ENCODE data around the gene VWA3A. TPM values are rescaled to one million over a fixed set of nuclear protein-coding genes. Genes with fewer than 3 reads are reported as not detected.
"Not testable (repeated sequence)": the region's sequence is repeated elsewhere in the genome, so short reads cannot be mapped to it uniquely, and the experiment has no call there.

Gene VWA3A
- total RNA-seq, 2 donors from 2014 or later, result 0.16 to 0.90 TPM

DNA sequence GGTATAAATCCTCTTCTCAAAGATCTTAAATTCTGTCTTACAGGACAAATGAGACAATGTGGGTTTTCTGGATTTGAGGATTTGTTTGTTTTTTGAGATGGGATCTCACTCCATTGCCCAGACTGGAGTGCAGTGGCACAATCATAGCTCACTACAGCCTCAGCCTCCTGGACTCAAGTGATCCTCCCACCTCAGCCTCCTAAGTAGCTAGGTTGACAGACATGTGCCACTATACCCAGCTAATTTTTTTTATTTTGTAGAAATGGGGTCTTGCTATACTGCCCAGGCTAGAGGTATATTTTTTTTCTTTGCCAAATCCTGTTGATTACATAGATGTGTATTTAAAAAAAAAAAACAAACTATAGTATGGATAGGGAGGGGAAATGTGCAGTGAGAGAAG lies 38.2 kb downstream of the VWA3A start:
- ATAC-seq, result no peak
- H3K4me3 Mint-ChIP-seq, result no peak overlapping the region

DNA sequence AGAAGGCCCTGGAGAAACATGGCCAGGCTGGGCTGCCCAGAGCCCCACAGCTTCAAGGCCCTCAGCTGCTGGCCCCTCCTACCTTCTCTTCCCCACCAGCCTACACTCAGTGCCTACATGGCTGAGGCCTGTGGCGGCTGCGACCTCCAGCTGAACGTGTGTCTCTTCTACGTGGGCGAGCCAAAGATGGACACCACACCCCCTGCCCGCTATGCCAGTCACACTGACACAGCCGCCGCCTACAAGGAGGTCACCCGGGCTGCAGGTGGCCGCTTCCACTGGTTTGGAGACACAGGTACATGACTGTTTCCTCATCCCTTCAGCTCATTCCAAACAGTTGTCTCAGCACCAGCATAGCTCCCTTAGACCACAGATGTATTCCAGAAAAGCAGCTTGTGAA lies 40.5 kb downstream of the VWA3A start:
- H3K9me3 ChIP-seq (ENCODE audit: control insufficient read depth, low read length, poor library complexity, severe bottlenecking), result no peaks in the 10 kb centered on the region
- H3K4me3 Mint-ChIP-seq, result no peak overlapping the region
- ATAC-seq (no peak), DNase-seq (no peak)
- H3K36me3 Mint-ChIP-seq (ENCODE audit: low read depth), result no peaks in the 10 kb centered on the region
- H3K27ac Mint-ChIP-seq, result no peak overlapping the region
- H3K27me3 Mint-ChIP-seq, result peaks cover 8% of the 10 kb centered on the region
- no peaks in the 10 kb centered on the region for H3K4me1 Mint-ChIP-seq

More for the DNA sequence above, 38.2 kb downstream of the VWA3A start:
- no peaks in the 10 kb centered on the region for H3K27me3 Mint-ChIP-seq
- no peak overlapping the region for H3K27ac Mint-ChIP-seq
- H3K36me3 Mint-ChIP-seq (ENCODE audit: low read depth), result no peaks in the 10 kb centered on the region
- DNase-seq, result no peak
- H3K9me3 ChIP-seq (ENCODE audit: control insufficient read depth, low read length, poor library complexity, severe bottlenecking), result no peaks in the 10 kb centered on the region
- H3K4me1 Mint-ChIP-seq, result no peaks in the 10 kb centered on the region

- ATAC-seq, result no peak
- DNase-seq, result no peak
- no peaks in the 10 kb centered on the region for H3K36me3 Mint-ChIP-seq (ENCODE audit: low read depth)
- peak overlapping the region; percentile 37 for H3K27ac Mint-ChIP-seq
- H3K4me3 Mint-ChIP-seq, result no peak overlapping the region
- peaks cover 8% of the 10 kb centered on the region for H3K27me3 Mint-ChIP-seq
- H3K9me3 ChIP-seq (ENCODE audit: control insufficient read depth, low read length, poor library complexity, severe bottlenecking), result no peaks in the 10 kb centered on the region
- H3K4me1 Mint-ChIP-seq, result peaks cover 8% of the 10 kb centered on the region
Observed at GRCh38 chr16:22138482-22138881, 46.1 kb downstream of the VWA3A start.

DNA sequence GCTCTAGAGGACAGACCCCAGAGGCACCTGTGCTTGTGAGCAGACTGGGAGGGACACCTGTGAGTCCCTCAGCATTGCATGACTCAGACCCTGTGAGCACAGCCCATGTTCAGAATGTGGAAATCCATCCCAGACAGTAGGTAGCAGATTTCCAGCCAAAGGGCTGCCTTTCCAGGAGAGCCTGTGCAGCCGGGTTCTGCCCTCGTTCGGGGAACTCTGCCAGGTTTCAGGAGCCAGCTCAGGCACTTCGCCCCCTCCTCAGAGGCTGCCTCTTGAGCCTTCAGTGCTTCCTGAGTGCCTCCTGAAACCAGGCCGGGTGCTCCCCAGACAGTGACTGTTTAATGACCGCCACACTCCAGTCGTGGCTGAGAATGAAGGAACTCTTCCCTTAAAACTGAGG lies 46.7 kb downstream of the VWA3A start:
- peaks cover 8% of the 10 kb centered on the region for H3K27me3 Mint-ChIP-seq
- H3K4me1 Mint-ChIP-seq, result peaks cover 8% of the 10 kb centered on the region
- no peak for ATAC-seq
- H3K36me3 Mint-ChIP-seq (ENCODE audit: low read depth), result no peaks in the 10 kb centered on the region
- no peaks in the 10 kb centered on the region for H3K9me3 ChIP-seq (ENCODE audit: control insufficient read depth, low read length, poor library complexity, severe bottlenecking)
- DNase-seq, result no peak
- H3K27ac Mint-ChIP-seq, result peak overlapping the region; percentile 37
- no peak overlapping the region for H3K4me3 Mint-ChIP-seq

DNA sequence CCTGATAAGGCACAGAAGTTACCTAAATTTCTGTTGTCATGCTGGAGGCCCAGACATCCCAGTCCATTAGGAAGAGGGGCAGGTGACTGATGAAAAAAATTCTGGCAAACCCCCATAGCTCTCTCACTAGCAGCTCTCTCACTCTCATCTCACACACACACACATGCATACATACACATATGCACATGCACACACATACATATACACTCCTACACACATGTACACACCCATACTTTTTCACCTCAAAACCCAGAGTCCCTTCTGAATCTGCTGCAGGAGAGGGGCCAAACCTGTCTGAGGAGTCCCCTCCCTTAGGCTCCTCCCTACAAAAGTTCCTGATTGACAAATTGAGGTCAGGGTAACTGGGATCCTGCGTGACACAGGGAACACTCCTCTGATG lies 47.4 kb downstream of the VWA3A start:
- ATAC-seq (no peak), DNase-seq (no peak)
- Mint-ChIP-seq H3K27ac (no peak overlapping the region), H3K4me3 (no peak overlapping the region), H3K4me1 (peaks cover 9% of the 10 kb centered on the region), H3K36me3 (ENCODE audit: low read depth) (no peaks in the 10 kb centered on the region), H3K27me3 (peaks cover 8% of the 10 kb centered on the region)
- H3K9me3 ChIP-seq (ENCODE audit: control insufficient read depth, low read length, poor library complexity, severe bottlenecking), result no peaks in the 10 kb centered on the region

GRCh38 chr16:22141767-22142166 lies 49.4 kb downstream of the VWA3A start:
- no peak for DNase-seq
- no peaks in the 10 kb centered on the region for H3K9me3 ChIP-seq (ENCODE audit: control insufficient read depth, low read length, poor library complexity, severe bottlenecking)
- Mint-ChIP-seq H3K27me3 (no peaks in the 10 kb centered on the region), H3K4me3 (no peak overlapping the region), H3K36me3 (ENCODE audit: low read depth) (no peaks in the 10 kb centered on the region), H3K27ac (no peak overlapping the region), H3K4me1 (peaks cover 10% of the 10 kb centered on the region)
- ATAC-seq, result no peak

- peak overlapping the region; percentile 14 for H3K27ac Mint-ChIP-seq
- no peak overlapping the region for H3K4me3 Mint-ChIP-seq
- DNase-seq (no peak), ATAC-seq (no peak)
- H3K4me1 Mint-ChIP-seq, result peaks cover 10% of the 10 kb centered on the region
- no peaks in the 10 kb centered on the region for H3K9me3 ChIP-seq (ENCODE audit: control insufficient read depth, low read length, poor library complexity, severe bottlenecking)
- no peaks in the 10 kb centered on the region for H3K36me3 Mint-ChIP-seq (ENCODE audit: low read depth)
- H3K27me3 Mint-ChIP-seq, result no peaks in the 10 kb centered on the region
Observed at GRCh38 chr16:22144520-22144919, 52.2 kb downstream of the VWA3A start.

DNA sequence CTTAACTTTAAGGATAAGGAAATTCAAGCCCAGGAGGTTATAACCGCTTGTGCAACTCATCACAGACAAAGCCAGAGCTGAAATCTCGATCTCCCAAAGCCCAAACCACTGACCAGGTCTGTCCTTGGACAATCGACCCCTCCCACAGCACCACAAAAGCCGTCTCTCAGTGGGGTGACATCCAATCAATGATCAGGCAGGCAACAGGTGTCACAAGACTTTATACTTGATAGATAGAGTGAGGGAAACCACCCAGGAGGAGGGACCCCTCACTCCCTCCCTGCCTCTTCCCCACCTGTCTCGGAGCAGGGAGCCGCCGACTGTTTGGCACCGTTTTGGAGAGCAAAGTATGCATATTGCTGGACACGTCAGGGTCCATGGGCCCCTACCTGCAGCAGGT lies 55.5 kb downstream of the VWA3A start:
- H3K27ac Mint-ChIP-seq, result no peak overlapping the region
- no peaks in the 10 kb centered on the region for H3K27me3 Mint-ChIP-seq
- H3K36me3 Mint-ChIP-seq (ENCODE audit: low read depth), result no peaks in the 10 kb centered on the region
- DNase-seq, result no peak
- H3K4me1 Mint-ChIP-seq, result peaks cover 2% of the 10 kb centered on the region
- no peak for ATAC-seq
- no peaks in the 10 kb centered on the region for H3K9me3 ChIP-seq (ENCODE audit: control insufficient read depth, low read length, poor library complexity, severe bottlenecking)
- H3K4me3 Mint-ChIP-seq, result no peak overlapping the region

GRCh38 chr16:22151246-22151998 lies 59.1 kb downstream of the VWA3A start:
- no peak overlapping the region for H3K27ac Mint-ChIP-seq

GRCh38 chr16:22152316-22152715 lies 60.0 kb downstream of the VWA3A start:
- no peak overlapping the region for H3K27ac Mint-ChIP-seq
- ATAC-seq (no peak), DNase-seq (no peak)
- peaks cover 3% of the 10 kb centered on the region for H3K36me3 Mint-ChIP-seq (ENCODE audit: low read depth)
- H3K9me3 ChIP-seq (ENCODE audit: control insufficient read depth, low read length, poor library complexity, severe bottlenecking), result no peaks in the 10 kb centered on the region
- H3K4me3 Mint-ChIP-seq, result no peak overlapping the region
- no peaks in the 10 kb centered on the region for H3K4me1 Mint-ChIP-seq
- peaks cover 5% of the 10 kb centered on the region for H3K27me3 Mint-ChIP-seq

More at GRCh38 chr16:22151246-22151998, 59.1 kb downstream of the VWA3A start:
- H3K9me3 ChIP-seq (ENCODE audit: control insufficient read depth, low read length, poor library complexity, severe bottlenecking), result no peaks in the 10 kb centered on the region
- Mint-ChIP-seq H3K36me3 (ENCODE audit: low read depth) (peaks cover 3% of the 10 kb centered on the region), H3K27me3 (peaks cover 4% of the 10 kb centered on the region), H3K4me1 (no peaks in the 10 kb centered on the region), H3K4me3 (no peak overlapping the region)
- no peak for DNase-seq
- no peak for ATAC-seq

DNA sequence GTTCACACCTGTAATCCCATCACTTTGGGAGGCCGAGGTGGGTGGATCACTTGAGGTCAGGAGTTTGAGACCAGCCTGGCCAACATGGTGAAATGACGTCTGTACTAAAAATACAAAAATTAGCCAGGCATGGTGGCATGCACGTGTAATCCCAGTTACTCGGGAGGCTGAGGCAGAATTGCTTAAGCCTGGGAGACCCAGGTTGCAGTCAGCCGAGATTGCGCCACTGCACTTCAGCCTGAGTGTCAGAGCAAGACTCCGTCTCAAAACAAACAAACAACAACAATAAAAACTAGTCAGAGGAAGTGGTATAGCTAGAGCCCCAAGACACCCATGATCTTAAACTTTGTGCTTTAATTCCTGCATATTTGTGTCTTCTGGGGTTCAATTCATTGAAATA lies 60.7 kb downstream of the VWA3A start:
- not testable (repeated sequence) for H3K27me3 Mint-ChIP-seq; H3K27ac Mint-ChIP-seq; H3K36me3 Mint-ChIP-seq (ENCODE audit: low read depth); ATAC-seq; H3K4me1 Mint-ChIP-seq; H3K9me3 ChIP-seq (ENCODE audit: control insufficient read depth, low read length, poor library complexity, severe bottlenecking); H3K4me3 Mint-ChIP-seq; DNase-seq

- Mint-ChIP-seq H3K4me1 (no peaks in the 10 kb centered on the region), H3K4me3 (no peak overlapping the region), H3K27ac (no peak overlapping the region), H3K27me3 (peaks cover 1% of the 10 kb centered on the region), H3K36me3 (ENCODE audit: low read depth) (peaks cover 3% of the 10 kb centered on the region)
- ATAC-seq (no peak), DNase-seq (no peak)
- no peaks in the 10 kb centered on the region for H3K9me3 ChIP-seq (ENCODE audit: control insufficient read depth, low read length, poor library complexity, severe bottlenecking)
Observed at GRCh38 chr16:22161401-22161800, 69.1 kb downstream of the VWA3A start.

DNA sequence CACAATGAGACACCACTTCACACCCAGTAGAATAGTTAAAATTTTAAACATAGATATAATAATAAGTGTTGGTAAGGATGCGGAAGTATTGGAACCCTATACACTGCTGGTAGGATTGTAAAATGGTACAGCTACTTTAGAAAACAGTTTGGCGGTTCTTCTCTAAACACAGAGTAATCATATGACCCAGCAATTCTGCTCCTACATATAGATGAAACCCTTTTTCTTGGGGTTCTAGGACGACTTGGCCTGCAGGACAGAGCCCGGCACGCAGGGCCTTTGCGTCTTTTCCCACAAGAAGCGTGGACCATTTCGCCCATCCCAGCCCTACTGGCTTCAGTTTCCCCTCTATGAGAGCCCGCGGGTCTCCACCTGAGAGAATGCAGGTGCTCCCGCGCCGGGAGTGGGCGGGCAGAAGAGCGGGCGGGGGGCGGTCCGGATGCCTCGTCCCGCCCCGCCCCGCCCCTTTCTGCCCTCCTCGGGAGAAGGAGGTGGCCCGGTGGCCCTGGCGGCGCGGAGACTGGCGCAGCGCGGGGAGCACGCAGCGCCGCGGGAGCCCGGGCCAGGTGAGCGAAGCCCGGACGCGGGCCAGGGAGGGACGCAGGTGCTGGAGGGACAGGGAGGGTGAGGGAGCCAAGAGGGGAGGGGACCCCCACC lies 69.8 kb downstream of the VWA3A start, which contains the start of gene SDR42E2:
Gene SDR42E2 (plus strand): TSS at position 508 of the 657 bp plus-strand sequence. CDS start 3,077 bp downstream, outside the sequence.
- Mint-ChIP-seq H3K4me1 (no peaks in the 10 kb centered on the region), H3K4me3 (peak within 1 kb of the TSS; percentile 19), H3K27me3 (no peaks in the 10 kb centered on the region), H3K27ac (no peak within 1 kb of the TSS), H3K36me3 (ENCODE audit: low read depth) (peaks cover 3% of the 10 kb centered on the region)
- ATAC-seq (peak; percentile 88), DNase-seq (peak; percentile 14 to 43 (median 39))
- no peaks in the 10 kb centered on the region for H3K9me3 ChIP-seq (ENCODE audit: control insufficient read depth, low read length, poor library complexity, severe bottlenecking)

DNA sequence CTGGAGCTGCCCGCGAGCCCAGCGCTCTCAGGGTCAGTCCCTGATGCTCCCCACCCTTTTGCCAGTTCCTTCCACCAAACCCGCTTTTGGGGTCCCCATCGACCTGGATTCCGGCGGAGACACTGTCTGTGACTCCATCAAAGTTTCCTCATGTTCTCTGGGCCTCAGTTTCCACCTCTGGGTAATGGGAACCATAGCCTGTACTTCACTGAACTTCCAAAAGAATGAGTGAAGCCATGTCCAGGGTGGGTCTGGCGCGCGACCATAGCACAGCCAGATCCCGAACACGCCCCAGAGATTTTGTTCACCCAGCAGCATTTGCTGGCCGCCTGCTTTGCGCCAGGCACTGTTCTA lies 70.3 kb downstream of the VWA3A start:
- Mint-ChIP-seq H3K4me3 (no peak overlapping the region), H3K27ac (no peak overlapping the region), H3K27me3 (no peaks in the 10 kb centered on the region), H3K4me1 (no peaks in the 10 kb centered on the region), H3K36me3 (ENCODE audit: low read depth) (peaks cover 3% of the 10 kb centered on the region)
- no peaks in the 10 kb centered on the region for H3K9me3 ChIP-seq (ENCODE audit: control insufficient read depth, low read length, poor library complexity, severe bottlenecking)
- no peak for DNase-seq
- ATAC-seq, result no peak

All from T-helper 17 cell (primary cell).